ENCODE results near the gene HOXB8.

Gene HOXB8

DNA sequence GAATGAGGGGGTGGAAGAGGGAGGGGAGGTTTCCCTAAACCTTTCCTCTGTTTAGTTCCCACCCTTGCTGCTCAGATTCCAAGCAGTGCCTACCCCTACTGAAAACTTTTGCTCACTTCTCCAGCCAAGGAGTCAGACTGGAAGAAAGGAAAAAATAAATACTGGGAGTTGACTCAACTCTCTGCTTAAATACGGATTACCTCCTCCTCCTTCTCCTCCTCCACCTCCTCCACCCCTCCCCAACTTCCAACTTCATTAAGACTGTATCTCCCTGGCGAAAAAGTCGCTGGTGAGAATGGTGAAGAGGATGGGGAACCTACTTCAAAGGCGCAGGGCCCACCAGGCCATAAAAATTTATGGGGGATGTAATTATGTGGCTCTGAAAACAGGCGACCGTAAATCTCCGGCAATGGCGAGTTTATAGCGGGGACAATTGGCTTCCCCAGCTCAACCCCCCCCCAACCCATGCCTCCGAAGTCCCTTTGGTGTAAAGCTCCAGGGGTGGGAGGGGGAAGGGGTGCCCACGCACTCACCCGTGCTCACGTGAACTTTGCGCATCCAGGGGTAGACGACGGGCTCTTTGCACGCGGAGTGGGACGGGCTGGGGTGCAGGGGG lies 37.7 kb downstream of the HOXB8 start:
- DNase-seq (ENCODE audit: insufficient read length, low spot score) = no peak
- FAIRE-seq = peak; percentile 60
- TF ChIP-seq POU2F2 (IDR thresholded peaks at IDR 0.05; ENCODE audit: low read depth, low read length) (no peak), TAF1 (IDR thresholded peaks at IDR 0.05; ENCODE audit: low read depth, low read length) (no peak), POLR2AphosphoS5 (IDR thresholded peaks at IDR 0.05; ENCODE audit: low read depth, low read length) (no peak), SPI1 (IDR thresholded peaks at IDR 0.05; ENCODE audit: low read depth, low read length) (no peak), POLR2A (IDR thresholded peaks at IDR 0.05; ENCODE audit: low read depth, low read length) (no peak), PAX5 (IDR thresholded peaks at IDR 0.05; ENCODE audit: insufficient read depth, low read length, severe bottlenecking) (no peak)

DNA sequence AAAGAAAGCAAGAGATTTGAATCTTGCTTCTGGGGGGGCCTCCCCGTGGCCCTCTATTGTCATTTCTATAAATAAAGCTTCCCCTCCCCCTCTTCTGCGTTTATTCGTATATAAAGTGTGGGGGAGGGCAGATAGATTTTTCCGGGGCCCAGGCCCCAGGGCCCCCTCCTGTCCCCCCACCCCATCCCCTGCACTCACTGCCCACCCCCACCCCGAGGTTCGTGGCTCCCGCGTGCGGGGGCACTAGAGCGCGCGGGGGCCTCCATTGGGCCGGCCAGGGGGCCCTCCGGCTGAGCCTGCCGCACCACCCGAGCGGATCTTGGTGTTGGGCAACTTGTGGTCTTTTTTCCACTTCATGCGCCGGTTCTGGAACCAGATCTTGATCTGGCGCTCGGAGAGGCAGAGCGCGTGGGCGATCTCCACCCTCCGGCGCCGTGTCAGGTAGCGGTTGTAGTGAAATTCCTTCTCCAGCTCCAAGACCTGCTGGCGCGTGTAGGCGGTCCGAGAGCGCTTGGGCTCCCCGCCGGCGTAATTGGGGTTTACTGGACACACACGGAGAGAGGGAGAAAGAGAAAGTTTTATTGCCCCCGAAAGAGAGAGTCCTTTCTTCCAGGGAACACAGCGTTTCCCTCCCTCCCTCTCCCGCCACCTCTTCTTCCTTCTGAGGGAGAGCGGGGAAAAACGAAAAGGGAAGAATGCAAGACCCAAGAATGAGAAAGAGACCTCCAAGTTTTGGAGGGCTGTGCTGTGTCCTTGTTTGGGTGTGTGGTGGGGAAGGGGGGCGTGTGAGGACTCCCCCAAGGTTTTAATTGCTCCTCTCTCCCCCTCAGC lies 38.4 kb downstream of the HOXB8 start:
- TF ChIP-seq POU2F2 (IDR thresholded peaks at IDR 0.05; ENCODE audit: low read depth, low read length) (no peak), TAF1 (IDR thresholded peaks at IDR 0.05; ENCODE audit: low read depth, low read length) (no peak), PAX5 (IDR thresholded peaks at IDR 0.05; ENCODE audit: insufficient read depth, low read length, severe bottlenecking) (no peak), POLR2AphosphoS5 (IDR thresholded peaks at IDR 0.05; ENCODE audit: low read depth, low read length) (no peak), POLR2A (IDR thresholded peaks at IDR 0.05; ENCODE audit: low read depth, low read length) (no peak), SPI1 (IDR thresholded peaks at IDR 0.05; ENCODE audit: low read depth, low read length) (no peak)
- no peak for FAIRE-seq

GRCh38 chr17:48575673-48576478 lies 39.2 kb downstream of the HOXB8 start:
- TF ChIP-seq POU2F2 (IDR thresholded peaks at IDR 0.05; ENCODE audit: low read depth, low read length) = no peak
- no peak for TF ChIP-seq SPI1 (IDR thresholded peaks at IDR 0.05; ENCODE audit: low read depth, low read length)
- TF ChIP-seq POLR2AphosphoS5 (IDR thresholded peaks at IDR 0.05; ENCODE audit: low read depth, low read length) = no peak
- TF ChIP-seq TAF1 (IDR thresholded peaks at IDR 0.05; ENCODE audit: low read depth, low read length) = no peak
- no peak for TF ChIP-seq POLR2A (IDR thresholded peaks at IDR 0.05; ENCODE audit: low read depth, low read length)
- no peak for TF ChIP-seq PAX5 (IDR thresholded peaks at IDR 0.05; ENCODE audit: insufficient read depth, low read length, severe bottlenecking)
- FAIRE-seq (no peak), DNase-seq (ENCODE audit: insufficient read length, low spot score) (no peak)

More for the DNA sequence above, 38.4 kb downstream of the HOXB8 start:
- no peak for DNase-seq (ENCODE audit: insufficient read length, low spot score)

GRCh38 chr17:48575066-48575582 lies 40.0 kb downstream of the HOXB8 start:
- DNase-seq (ENCODE audit: insufficient read length, low spot score) (no peak), FAIRE-seq (no peak)
- TF ChIP-seq PAX5 (IDR thresholded peaks at IDR 0.05; ENCODE audit: insufficient read depth, low read length, severe bottlenecking) (no peak), TAF1 (IDR thresholded peaks at IDR 0.05; ENCODE audit: low read depth, low read length) (no peak), POLR2AphosphoS5 (IDR thresholded peaks at IDR 0.05; ENCODE audit: low read depth, low read length) (no peak), SPI1 (IDR thresholded peaks at IDR 0.05; ENCODE audit: low read depth, low read length) (no peak), POLR2A (IDR thresholded peaks at IDR 0.05; ENCODE audit: low read depth, low read length) (no peak), POU2F2 (IDR thresholded peaks at IDR 0.05; ENCODE audit: low read depth, low read length) (no peak)

GRCh38 chr17:48574505-48575065 lies 40.5 kb downstream of the HOXB8 start:
- FAIRE-seq = no peak
- TF ChIP-seq POLR2AphosphoS5 (IDR thresholded peaks at IDR 0.05; ENCODE audit: low read depth, low read length) (no peak), PAX5 (IDR thresholded peaks at IDR 0.05; ENCODE audit: insufficient read depth, low read length, severe bottlenecking) (no peak), POLR2A (IDR thresholded peaks at IDR 0.05; ENCODE audit: low read depth, low read length) (no peak), TAF1 (IDR thresholded peaks at IDR 0.05; ENCODE audit: low read depth, low read length) (no peak), SPI1 (IDR thresholded peaks at IDR 0.05; ENCODE audit: low read depth, low read length) (no peak), POU2F2 (IDR thresholded peaks at IDR 0.05; ENCODE audit: low read depth, low read length) (no peak)
- DNase-seq (ENCODE audit: insufficient read length, low spot score) = no peak

DNA sequence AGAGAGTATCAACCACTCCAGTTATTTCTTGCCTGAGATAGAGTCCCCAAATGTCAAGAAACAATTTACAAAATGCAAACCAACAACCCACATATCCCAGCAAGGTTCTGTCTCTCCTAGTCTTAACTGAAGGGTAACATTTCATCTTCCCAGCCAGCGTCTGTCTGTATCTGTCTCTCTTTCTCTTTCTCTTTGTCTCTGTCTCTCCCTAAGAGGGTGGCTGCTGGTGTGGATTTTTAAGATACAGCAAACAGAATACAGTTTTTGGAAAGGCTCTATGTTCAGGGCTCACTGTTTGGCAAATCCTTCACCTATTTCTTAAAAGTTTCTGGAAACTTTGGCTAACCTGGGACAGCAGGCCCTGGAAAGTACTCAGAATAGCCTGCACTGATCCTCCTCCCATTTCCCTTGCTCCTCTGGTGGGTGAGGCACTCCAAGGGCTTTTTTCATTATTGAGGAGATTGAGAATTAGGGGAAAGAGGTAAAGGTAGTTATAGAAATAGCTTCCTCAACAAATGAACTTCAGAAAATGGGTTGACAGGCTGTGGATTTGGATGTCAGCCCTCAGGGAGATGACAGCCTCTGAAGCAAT lies 43.2 kb downstream of the HOXB8 start:
- no peak for FAIRE-seq
- DNase-seq (ENCODE audit: insufficient read length, low spot score) = no peak
- TF ChIP-seq POU2F2 (IDR thresholded peaks at IDR 0.05; ENCODE audit: low read depth, low read length) = no peak
- TF ChIP-seq POLR2A (IDR thresholded peaks at IDR 0.05; ENCODE audit: low read depth, low read length) = no peak
- no peak for TF ChIP-seq TAF1 (IDR thresholded peaks at IDR 0.05; ENCODE audit: low read depth, low read length)
- TF ChIP-seq PAX5 (IDR thresholded peaks at IDR 0.05; ENCODE audit: insufficient read depth, low read length, severe bottlenecking) = no peak
- no peak for TF ChIP-seq SPI1 (IDR thresholded peaks at IDR 0.05; ENCODE audit: low read depth, low read length)
- no peak for TF ChIP-seq POLR2AphosphoS5 (IDR thresholded peaks at IDR 0.05; ENCODE audit: low read depth, low read length)

GRCh38 chr17:48571024-48571818 lies 43.9 kb downstream of the HOXB8 start:
- DNase-seq (ENCODE audit: insufficient read length, low spot score) = no peak
- TF ChIP-seq PAX5 (IDR thresholded peaks at IDR 0.05; ENCODE audit: insufficient read depth, low read length, severe bottlenecking) = no peak
- no peak for TF ChIP-seq TAF1 (IDR thresholded peaks at IDR 0.05; ENCODE audit: low read depth, low read length)
- no peak for TF ChIP-seq POLR2A (IDR thresholded peaks at IDR 0.05; ENCODE audit: low read depth, low read length)
- TF ChIP-seq POLR2AphosphoS5 (IDR thresholded peaks at IDR 0.05; ENCODE audit: low read depth, low read length) = no peak
- no peak for TF ChIP-seq SPI1 (IDR thresholded peaks at IDR 0.05; ENCODE audit: low read depth, low read length)
- no peak for TF ChIP-seq POU2F2 (IDR thresholded peaks at IDR 0.05; ENCODE audit: low read depth, low read length)
- FAIRE-seq = no peak
